T-cell (primary cell): ENCODE data around the gene STX8. TPM values are rescaled to one million over a fixed set of nuclear protein-coding genes. Genes with fewer than 3 reads are reported as not detected.

Experiments
- ATAC-seq, 4 experiments: fragments of 200-7000 bp in 3 of 4; fragments of 150-1000 bp in 1 of 4; cut with Tn5 transposase; replicated peaks in 1 of 4; 1 replicate in 3 of 4; 2 replicates in 1 of 4; pipeline ENCODE4 v1.10.0; 2021; ENCODE audit warnings: moderate library complexity in 3 of 4, mild to moderate bottlenecking in 2 of 4, moderate number of reproducible peaks in 1 of 4
- CTCF ChIA-PET, 2 donors: fragments of 300-600 bp; sonication (Branson Sonifier 250); formaldehyde crosslinking; loops; one replicate each; lab custom pipeline; 2022; ENCODE audit warnings: antibody characterized with exemption in 2 of 2; lab: Charles Lee
- POLR2A ChIA-PET, 2 donors: fragments of 300-600 bp; sonication (Branson Sonifier 250); formaldehyde crosslinking; loops; one replicate each; lab custom pipeline; 2022; ENCODE audit warnings: antibody characterized with exemption in 2 of 2; lab: Charles Lee
- DNase-seq, 35 experiments: peaks; one replicate each; pipeline versions ENCODE4 v3.0.0 to v3.0.0-alpha.2; 2013 to 2023
- H3K27ac ChIP-seq: one replicate; pipeline ENCODE4 v1.5.1; 2013; ENCODE audit warnings: low read length
- H3K27me3 ChIP-seq, 2 experiments: replicated peaks in 1 of 2; 1 replicate in 1 of 2; 2 replicates in 1 of 2; pipeline versions ENCODE4 v1.6.1 to v1.7.0; 2013; ENCODE audit warnings: low read length in 1 of 2, mixed read lengths in 1 of 2; ENCODE audit not compliant: control insufficient read depth in 2 of 2, insufficient read depth in 2 of 2; ENCODE audit errors: extremely low read depth in 1 of 2
- H3K36me3 ChIP-seq, 2 donors: 1 replicate in 1 of 2; 2 replicates in 1 of 2; pipeline versions ENCODE4 v1.6.1 to v1.7.0; 2013; ENCODE audit warnings: low read length in 1 of 2; ENCODE audit not compliant: control insufficient read depth in 2 of 2, insufficient read depth in 1 of 2; ENCODE audit errors: extremely low read depth in 1 of 2
- H3K4me1 ChIP-seq, 2 experiments: 1 replicate in 1 of 2; 2 replicates in 1 of 2; pipeline versions ENCODE4 v1.6.1 to v1.7.0; 2013; ENCODE audit warnings: low read length in 2 of 2, mixed read lengths in 1 of 2; ENCODE audit not compliant: insufficient read depth in 2 of 2, control insufficient read depth in 1 of 2; ENCODE audit errors: extremely low read depth in 1 of 2
- H3K4me3 ChIP-seq, 2 donors: 1 replicate in 1 of 2; 2 replicates in 1 of 2; pipeline versions ENCODE4 v1.5.1 to v1.7.0; 2013; ENCODE audit warnings: mild to moderate bottlenecking in 2 of 2, low read length in 1 of 2, moderate library complexity in 1 of 2; ENCODE audit not compliant: control insufficient read depth in 1 of 2; ENCODE audit errors: extremely low read depth in 1 of 2
- H3K9me3 ChIP-seq: 2 replicates; pipeline ENCODE4 v1.7.0; 2013
- H3K27ac Mint-ChIP-seq, 2 donors: one replicate each; pipeline ENCODE4 v1.8.0; 2020 to 2021; ENCODE audit warnings: mild to moderate bottlenecking in 2 of 2, mixed read lengths in 2 of 2
- H3K27me3 Mint-ChIP-seq, 2 donors: one replicate each; pipeline ENCODE4 v1.8.0; 2021 to 2022; ENCODE audit warnings: mixed read lengths in 2 of 2
- H3K36me3 Mint-ChIP-seq: one replicate; pipeline ENCODE4 v1.8.0; 2021; ENCODE audit warnings: mixed read lengths
- H3K4me1 Mint-ChIP-seq, 3 donors: one replicate each; pipeline ENCODE4 v1.8.0; 2020 to 2022; ENCODE audit warnings: mixed read lengths in 3 of 3, mild to moderate bottlenecking in 1 of 3
- H3K4me3 Mint-ChIP-seq, 3 donors: one replicate each; pipeline ENCODE4 v1.8.0; 2020 to 2022; ENCODE audit warnings: mild to moderate bottlenecking in 3 of 3, mixed read lengths in 3 of 3, moderate library complexity in 3 of 3
- H3K9me3 Mint-ChIP-seq, 3 donors: one replicate each; pipeline ENCODE4 v1.8.0; 2020 to 2022; ENCODE audit warnings: mixed read lengths in 3 of 3
- WGBS: methylation state at CpG from one replicate; pipeline ENCODE4 v1.1.5; 2013; ENCODE audit warnings: missing lambda C conversion rate; ENCODE audit not compliant: insufficient coverage; 5-methylcytosine and 5-hydroxymethylcytosine counted together
- total RNA-seq, 35 experiments: library from RNA in 6 of 35; stranded (reverse) in 6 of 35; fragments of 120-200 nt in 1 of 35; gene quantifications; one replicate each; pipeline versions ENCODE4 v1.2.1 to v1.2.4 and lab custom pipeline; 2013 to 2026

The STX8 gene
- total RNA-seq, 5 donors from 2014 or later (not counting 1 experiment from before 2014, with no cell fraction given) = 34.1 to 65.2 (median 57.8) TPM

DNA sequence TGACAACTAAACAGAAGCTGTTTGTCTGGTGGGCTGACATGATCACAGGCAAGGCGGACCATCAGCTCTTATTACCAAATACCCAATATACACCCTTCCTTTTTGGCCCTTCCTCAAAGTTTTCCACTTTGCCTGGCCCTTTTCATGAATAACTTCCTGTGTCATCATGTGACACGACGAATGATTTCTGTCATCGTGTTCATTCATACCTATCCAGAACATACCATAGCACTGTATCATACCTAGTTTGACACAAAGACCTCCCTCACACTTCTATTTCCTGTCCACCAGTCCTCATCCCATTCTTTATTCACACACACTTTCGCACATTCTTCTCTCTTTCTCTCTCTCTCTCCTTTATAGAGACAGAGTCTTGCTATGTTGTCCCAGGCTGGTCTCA lies 131.8 kb downstream of the STX8 start:
- H3K4me1 ChIP-seq = no peaks in the 10 kb centered on the region
- H3K4me3 ChIP-seq = no peak overlapping the region
- H3K27ac ChIP-seq = no peak overlapping the region
- Mint-ChIP-seq H3K27ac (no peak overlapping the region), H3K27me3 (no peaks in the 10 kb centered on the region), H3K36me3 (peaks cover 16% of the 10 kb centered on the region), H3K4me3 (no peak overlapping the region), H3K9me3 (peaks cover 0 to 5% (median 2%) of the 10 kb centered on the region in 3 donors), H3K4me1 (no peaks in the 10 kb centered on the region)
- ATAC-seq (no peak), DNase-seq (no peak)
- ChIA-PET POLR2A (interaction anchor here in 1 of 2 donors (0.6 kb wide), 1 partner anchor 11 kb away, joined by 3 read pairs; no protein-coding TSS in a partner anchor), CTCF (no interaction called here)
- H3K9me3 ChIP-seq = no peaks in the 10 kb centered on the region
- H3K27me3 ChIP-seq = no peaks in the 10 kb centered on the region
- 96% methylated on average over 4 of the region's 5 CpGs for WGBS
- H3K36me3 ChIP-seq = no peaks in the 10 kb centered on the region

DNA sequence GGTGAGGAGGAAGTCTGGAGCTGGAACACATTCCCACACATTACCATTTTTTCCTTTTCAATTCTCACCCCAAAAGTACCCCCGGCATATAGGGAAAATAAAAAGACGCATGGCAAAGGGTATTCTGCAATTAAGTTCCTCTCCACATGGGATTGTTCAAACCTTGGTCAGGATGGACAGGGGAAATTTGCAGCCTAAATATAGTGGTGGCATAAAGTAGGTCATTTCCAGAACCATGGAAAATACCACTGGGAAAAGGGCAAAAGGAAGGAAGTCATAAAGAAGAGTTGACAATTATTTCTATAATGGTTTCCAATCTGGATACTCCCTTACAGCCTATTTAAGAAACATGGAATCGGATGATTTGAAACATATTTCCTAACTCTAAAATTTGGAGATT lies 135.8 kb downstream of the STX8 start:
- H3K4me3 Mint-ChIP-seq = no peak overlapping the region
- WGBS = no CpG with 5 or more reads among the region's 3 CpGs
- H3K9me3 Mint-ChIP-seq = peaks cover 0 to 5% (median 2%) of the 10 kb centered on the region in 3 donors
- H3K4me1 Mint-ChIP-seq = peaks cover 0 to 3% (median 0%) of the 10 kb centered on the region in 3 donors
- ChIA-PET CTCF (no interaction called here), POLR2A (no interaction called here)
- H3K27me3 ChIP-seq = no peaks in the 10 kb centered on the region
- peaks cover 33% of the 10 kb centered on the region for H3K36me3 Mint-ChIP-seq
- no peak overlapping the region for H3K27ac ChIP-seq
- H3K4me1 ChIP-seq = no peaks in the 10 kb centered on the region
- no peak overlapping the region for H3K4me3 ChIP-seq
- H3K27me3 Mint-ChIP-seq = no peaks in the 10 kb centered on the region
- ATAC-seq (no peak), DNase-seq (no peak)
- H3K9me3 ChIP-seq = no peaks in the 10 kb centered on the region
- H3K27ac Mint-ChIP-seq = no peak overlapping the region
- H3K36me3 ChIP-seq = no peaks in the 10 kb centered on the region

DNA sequence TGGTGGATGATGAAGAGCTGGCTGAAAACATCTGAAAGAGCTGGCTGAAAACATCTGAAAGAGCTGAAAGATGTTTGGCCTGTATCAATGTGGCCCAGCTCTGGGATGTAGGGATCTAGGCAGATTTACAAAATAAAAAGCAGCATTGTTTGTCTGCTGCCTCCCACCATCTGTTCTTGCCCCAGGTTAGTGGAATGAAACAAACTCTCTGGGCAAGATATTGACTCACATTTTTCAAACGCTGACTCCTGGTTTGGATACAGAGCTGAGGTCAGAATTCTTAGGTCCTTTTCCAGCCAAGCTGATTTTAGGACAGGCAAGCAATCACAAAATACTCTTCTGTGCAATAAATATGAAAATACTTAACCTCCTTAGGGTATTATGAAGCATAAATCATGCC lies 139.0 kb downstream of the STX8 start:
- DNase-seq (no peak), ATAC-seq (no peak)
- no peak overlapping the region for H3K4me3 ChIP-seq
- peaks cover 10 to 23% (median 13%) of the 10 kb centered on the region in 3 donors for H3K4me1 Mint-ChIP-seq
- H3K4me1 ChIP-seq = no peaks in the 10 kb centered on the region
- WGBS = 100% methylated on average over 1 of the region's 1 CpG
- H3K4me3 Mint-ChIP-seq = no peak overlapping the region
- POLR2A ChIA-PET = no interaction called here
- CTCF ChIA-PET = no interaction called here
- no peak overlapping the region for H3K27ac Mint-ChIP-seq
- H3K9me3 ChIP-seq = no peaks in the 10 kb centered on the region
- no peaks in the 10 kb centered on the region for H3K27me3 Mint-ChIP-seq
- no peaks in the 10 kb centered on the region for H3K27me3 ChIP-seq
- H3K9me3 Mint-ChIP-seq = no peaks in the 10 kb centered on the region
- H3K27ac ChIP-seq = no peak overlapping the region
- peaks cover 36% of the 10 kb centered on the region for H3K36me3 Mint-ChIP-seq
- H3K36me3 ChIP-seq = no peaks in the 10 kb centered on the region

DNA sequence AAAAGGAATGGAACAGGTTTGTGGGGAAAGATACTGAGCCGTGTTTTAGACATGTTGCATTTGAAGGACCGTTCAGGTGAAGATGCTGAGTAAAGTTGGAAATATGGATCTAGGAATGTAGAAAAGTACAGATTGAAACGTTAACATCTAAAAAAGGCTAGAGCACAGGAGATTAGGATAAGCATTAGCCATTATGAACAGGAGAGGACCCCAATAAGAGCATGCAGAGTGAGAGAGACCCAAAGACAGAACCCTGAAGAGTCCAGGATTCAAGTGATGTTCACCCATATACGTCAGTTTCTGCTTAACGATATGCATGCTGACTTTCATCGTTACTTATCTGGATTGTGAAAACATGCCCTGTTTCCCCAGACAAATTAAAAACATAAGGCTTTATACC lies 140.5 kb downstream of the STX8 start:
- Mint-ChIP-seq H3K4me3 (no peak overlapping the region), H3K27me3 (no peaks in the 10 kb centered on the region), H3K4me1 (peaks cover 10 to 23% (median 13%) of the 10 kb centered on the region in 3 donors), H3K27ac (no peak overlapping the region), H3K9me3 (no peaks in the 10 kb centered on the region), H3K36me3 (peaks cover 30% of the 10 kb centered on the region)
- no peaks in the 10 kb centered on the region for H3K36me3 ChIP-seq
- no peaks in the 10 kb centered on the region for H3K4me1 ChIP-seq
- ChIA-PET POLR2A (no interaction called here), CTCF (interaction anchor here in 1 of 2 donors (0.9 kb wide), 1 partner anchor 204 kb away, joined by 3 read pairs; no protein-coding TSS in a partner anchor)
- no peak overlapping the region for H3K4me3 ChIP-seq
- whole genome bisulfite sequencing = 96% methylated on average over 3 of the region's 6 CpGs
- ATAC-seq (no peak), DNase-seq (no peak)
- no peak overlapping the region for H3K27ac ChIP-seq
- H3K9me3 ChIP-seq = no peaks in the 10 kb centered on the region
- no peaks in the 10 kb centered on the region for H3K27me3 ChIP-seq

DNA sequence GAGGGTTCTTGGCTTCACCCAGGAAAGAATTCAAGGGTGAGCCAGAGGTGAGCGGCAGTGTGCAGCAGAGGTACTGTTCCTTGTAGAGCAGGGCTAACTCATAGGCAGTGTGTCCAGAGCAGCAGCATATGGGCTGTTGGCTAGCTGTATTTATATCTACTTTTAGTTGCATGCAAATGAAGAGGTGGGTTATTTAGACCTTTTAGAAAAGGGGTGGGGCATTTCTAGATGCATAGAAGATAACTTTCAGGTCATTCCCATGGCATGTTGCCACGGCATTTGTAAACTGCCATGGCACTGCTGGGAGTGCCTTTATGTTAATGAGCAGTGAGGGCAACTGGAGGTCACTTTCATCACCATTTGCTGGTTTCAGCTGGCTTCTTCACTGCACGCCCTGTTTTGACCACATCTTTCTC lies 141.0 kb downstream of the STX8 start:
- Mint-ChIP-seq H3K27me3 (no peaks in the 10 kb centered on the region), H3K27ac (no peak overlapping the region), H3K36me3 (peaks cover 26% of the 10 kb centered on the region), H3K4me1 (peaks cover 10 to 23% (median 13%) of the 10 kb centered on the region in 3 donors), H3K9me3 (no peaks in the 10 kb centered on the region), H3K4me3 (no peak overlapping the region)
- ChIA-PET CTCF (interaction anchor here in 1 of 2 donors (0.9 kb wide), 1 partner anchor 204 kb away, joined by 3 read pairs; no protein-coding TSS in a partner anchor), POLR2A (no interaction called here)
- Histone ChIP-seq H3K27ac (no peak overlapping the region), H3K27me3 (no peaks in the 10 kb centered on the region), H3K9me3 (no peaks in the 10 kb centered on the region), H3K36me3 (no peaks in the 10 kb centered on the region), H3K4me1 (no peaks in the 10 kb centered on the region), H3K4me3 (no peak overlapping the region)
- 80% methylated on average over 2 of the region's 3 CpGs for WGBS
- DNase-seq (no peak), ATAC-seq (no peak)

DNA sequence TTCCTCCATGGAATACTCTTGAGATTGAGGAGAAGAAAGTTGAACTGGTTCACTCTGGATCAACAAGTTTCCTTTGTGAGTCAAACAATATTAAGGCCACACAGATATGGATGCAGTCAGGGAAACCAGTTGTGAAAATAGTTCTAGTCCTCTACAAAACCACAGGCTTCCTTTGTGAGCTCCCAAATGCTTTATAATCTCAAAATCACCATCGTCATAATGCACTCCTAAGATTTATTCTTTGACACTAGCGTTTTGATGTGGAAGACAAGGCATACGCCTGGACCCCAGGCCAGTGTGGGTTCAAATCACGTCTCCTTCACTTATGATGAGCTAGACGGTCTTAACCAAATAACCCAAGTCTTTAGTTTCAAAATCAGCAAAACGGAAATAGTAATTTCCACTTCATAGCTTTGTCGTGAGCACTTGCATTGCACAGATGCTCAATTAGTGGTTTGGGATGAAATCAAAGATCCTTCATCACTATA lies 142.6 kb downstream of the STX8 start:
- no peaks in the 10 kb centered on the region for H3K9me3 Mint-ChIP-seq
- WGBS = 15% methylated on average over 2 of the region's 7 CpGs
- Histone ChIP-seq H3K27me3 (no peaks in the 10 kb centered on the region), H3K9me3 (no peaks in the 10 kb centered on the region), H3K27ac (no peak overlapping the region), H3K36me3 (no peaks in the 10 kb centered on the region), H3K4me3 (no peak overlapping the region), H3K4me1 (no peaks in the 10 kb centered on the region)
- ChIA-PET CTCF (interaction anchor here in 1 of 2 donors (1.0 kb wide), 1 partner anchor 20 kb away, joined by 3 read pairs; no protein-coding TSS in a partner anchor), POLR2A (interaction anchor here in 1 of 2 donors (0.7 kb wide), 1 partner anchor 11 kb away, joined by 3 read pairs; no protein-coding TSS in a partner anchor)
- peak overlapping the region; percentile 15 to 35 (median 28) for H3K4me3 Mint-ChIP-seq
- peak overlapping the region in 1 of 2 donors; percentile 1 for H3K27ac Mint-ChIP-seq
- peaks cover 32% of the 10 kb centered on the region for H3K36me3 Mint-ChIP-seq
- ATAC-seq (no peak), DNase-seq (no peak)
- no peaks in the 10 kb centered on the region for H3K27me3 Mint-ChIP-seq
- peaks cover 10 to 23% (median 13%) of the 10 kb centered on the region in 3 donors for H3K4me1 Mint-ChIP-seq
